KBM-7 (cell line): ENCODE data around the gene RRAS2.
A peak's percentile ranks its signal among the peaks of the same experiment; 100 is the strongest.
"Not testable (repeated sequence)": the region's sequence is repeated elsewhere in the genome, so short reads cannot be mapped to it uniquely, and the experiment has no call there.

Experiments
- DNase-seq: peaks from one replicate; pipeline ENCODE4 v3.0.0-alpha.2; 2015
- in situ Hi-C: fragments of 300-500 bp; cut with MboI; formaldehyde crosslinking; loops from 2 replicates; pipeline ENCODE4 v1.14.3; 2020; ENCODE audit warnings: low sequenced_read_pairs, low pct_unique_long_range_greater_than_20kb, mixed read lengths

RRAS2 gene

DNA sequence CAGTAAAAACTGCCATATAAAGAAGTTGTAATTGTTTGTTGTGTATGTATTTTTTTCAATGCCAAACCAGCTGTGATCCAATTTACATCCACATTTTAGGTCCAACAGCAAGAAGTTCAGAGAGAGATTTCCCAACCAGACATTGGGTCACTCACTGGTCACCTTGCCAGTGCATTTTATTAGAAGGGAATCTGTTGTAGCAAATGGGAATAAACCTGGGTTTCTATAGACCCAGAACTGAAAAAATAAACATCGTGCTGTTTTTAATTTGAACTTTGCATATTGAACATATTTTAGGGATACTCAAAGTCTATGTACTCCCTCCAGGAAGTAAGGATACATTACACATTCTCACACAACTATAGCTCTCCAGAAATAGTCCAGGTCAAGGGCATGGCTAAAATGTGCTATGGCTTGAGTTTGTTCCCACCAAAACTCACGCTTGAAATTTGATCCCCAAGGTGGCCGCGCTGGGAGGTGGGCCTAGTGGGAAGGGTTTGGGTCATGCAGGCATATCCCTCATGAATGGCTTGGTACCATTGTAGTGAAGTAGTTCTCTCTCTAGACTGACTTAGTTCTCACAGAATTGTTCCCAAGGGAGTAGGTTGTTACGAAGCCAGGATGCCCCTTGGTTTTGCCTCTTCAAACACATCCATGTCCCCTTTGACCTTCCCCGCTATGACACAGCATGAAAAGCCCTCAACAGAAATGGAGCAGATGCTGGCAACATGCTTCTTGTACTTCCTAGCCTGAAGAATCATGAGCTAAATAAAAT, 90.9 kb downstream of the RRAS2 start:
- DNase-seq: no peak
- in situ Hi-C loops: no loop called here

DNA sequence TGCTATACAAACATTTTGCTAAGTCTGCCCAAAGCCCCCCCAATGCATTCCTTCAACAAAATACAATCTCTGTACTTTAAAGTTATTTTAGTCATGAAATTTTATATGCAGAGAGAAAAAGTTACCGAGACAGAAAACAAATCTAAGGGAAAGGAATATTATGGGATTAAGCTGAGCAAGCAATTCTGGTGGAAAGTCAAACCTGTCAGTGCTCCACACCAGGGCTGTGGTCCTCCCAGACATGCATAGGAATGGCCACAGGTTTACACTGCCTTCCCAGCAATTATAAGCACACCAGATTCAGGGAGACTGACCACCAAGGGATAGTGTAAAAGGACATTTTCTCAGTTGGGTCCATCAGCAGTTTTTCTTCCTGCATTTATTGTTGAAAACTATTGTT, 92.4 kb downstream of the RRAS2 start:
- in situ Hi-C loops: no loop called here
- DNase-seq: no peak

DNA sequence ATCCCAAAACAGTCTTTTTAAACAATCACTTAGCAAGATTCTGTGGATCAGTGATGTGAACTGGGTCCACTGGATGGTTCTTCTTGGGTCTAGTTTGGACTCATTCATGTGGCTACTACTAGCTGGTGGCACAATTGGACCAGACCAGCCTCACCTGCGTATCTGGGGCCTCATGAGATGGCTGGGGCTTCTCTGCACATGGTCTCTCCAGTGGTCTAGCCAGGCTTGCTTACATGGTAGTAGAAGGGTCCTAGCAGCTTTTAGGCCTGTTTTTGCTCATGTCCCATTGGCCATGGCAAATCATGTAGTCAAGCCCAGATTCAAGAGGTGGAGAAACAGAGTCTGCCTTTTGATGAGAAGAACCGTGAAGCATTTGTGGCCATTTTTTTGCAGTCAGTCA, 94.0 kb downstream of the RRAS2 start:
- in situ Hi-C loops: no loop called here
- DNase-seq: no peak

DNA sequence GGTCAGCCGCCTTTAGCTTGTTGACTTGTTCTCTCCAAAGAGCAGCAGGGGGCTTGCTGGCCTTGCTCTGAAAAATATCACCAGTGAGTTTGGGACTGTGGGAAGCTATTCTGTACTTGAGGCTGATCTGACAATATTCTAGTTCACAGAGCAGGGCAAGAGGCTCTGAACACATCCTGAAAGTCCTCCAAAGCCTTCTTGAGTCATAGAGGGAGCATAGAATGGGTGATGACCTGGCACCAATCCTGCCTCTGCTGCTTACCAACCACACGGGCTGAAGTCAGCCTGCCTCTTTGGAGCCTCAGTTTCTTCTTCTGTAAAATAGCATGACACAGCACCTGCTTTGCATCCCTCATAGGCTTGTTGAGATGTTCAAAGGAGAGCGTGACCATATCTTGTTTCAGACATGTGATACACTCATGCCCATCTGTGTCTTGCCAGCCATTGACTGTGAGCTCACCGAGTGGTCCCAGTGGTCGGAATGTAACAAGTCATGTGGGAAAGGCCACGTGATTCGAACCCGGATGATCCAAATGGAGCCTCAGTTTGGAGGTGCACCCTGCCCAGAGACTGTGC, 96.6 kb downstream of the RRAS2 start:
- no peak for DNase-seq
- in situ Hi-C loops: no loop called here

DNA sequence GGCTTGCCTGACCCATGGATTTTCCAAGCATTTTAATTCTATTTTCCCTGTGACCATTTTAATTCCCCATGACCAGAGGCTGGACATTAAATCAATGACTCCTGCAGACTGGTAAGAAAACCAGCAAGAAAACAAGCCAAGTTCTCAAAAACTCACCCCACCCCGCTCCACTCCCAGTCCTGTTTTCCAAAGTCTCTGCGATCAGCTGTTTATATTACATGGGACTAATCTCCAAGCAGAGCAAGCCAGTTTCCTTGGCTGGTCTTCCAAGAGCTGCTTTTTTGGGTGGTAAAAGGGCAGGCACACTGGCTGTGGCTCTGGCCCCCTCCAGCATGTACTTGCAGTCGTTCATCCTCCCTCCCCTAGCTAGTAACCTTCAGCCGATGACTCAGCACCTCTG, 97.9 kb downstream of the RRAS2 start:
- no peak for DNase-seq
- in situ Hi-C loops: no loop called here

DNA sequence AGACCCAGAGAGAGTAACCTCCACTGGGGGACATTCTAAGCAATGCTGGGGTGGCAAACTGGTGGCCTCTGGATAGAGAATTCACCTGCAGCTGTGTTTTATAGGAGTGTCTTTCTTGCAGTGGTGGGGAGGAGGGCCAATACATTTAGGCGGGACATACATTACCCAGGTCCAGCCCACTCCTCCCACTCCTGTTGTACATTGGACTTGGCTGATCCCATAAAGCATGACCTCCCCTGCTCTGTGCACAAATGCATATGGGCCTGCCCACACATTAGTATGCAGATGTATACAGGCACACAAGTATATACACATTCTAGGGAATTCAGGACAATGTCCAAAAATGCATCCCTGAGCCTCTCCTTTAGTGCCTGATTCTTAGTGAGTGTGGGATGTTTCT, 99.1 kb downstream of the RRAS2 start:
- in situ Hi-C loops: no loop called here
- DNase-seq: no peak

- in situ Hi-C loops: no loop called here
- no peak for DNase-seq
Observed at GRCh38 chr11:14259186-14259784, 99.7 kb downstream of the RRAS2 start.

DNA sequence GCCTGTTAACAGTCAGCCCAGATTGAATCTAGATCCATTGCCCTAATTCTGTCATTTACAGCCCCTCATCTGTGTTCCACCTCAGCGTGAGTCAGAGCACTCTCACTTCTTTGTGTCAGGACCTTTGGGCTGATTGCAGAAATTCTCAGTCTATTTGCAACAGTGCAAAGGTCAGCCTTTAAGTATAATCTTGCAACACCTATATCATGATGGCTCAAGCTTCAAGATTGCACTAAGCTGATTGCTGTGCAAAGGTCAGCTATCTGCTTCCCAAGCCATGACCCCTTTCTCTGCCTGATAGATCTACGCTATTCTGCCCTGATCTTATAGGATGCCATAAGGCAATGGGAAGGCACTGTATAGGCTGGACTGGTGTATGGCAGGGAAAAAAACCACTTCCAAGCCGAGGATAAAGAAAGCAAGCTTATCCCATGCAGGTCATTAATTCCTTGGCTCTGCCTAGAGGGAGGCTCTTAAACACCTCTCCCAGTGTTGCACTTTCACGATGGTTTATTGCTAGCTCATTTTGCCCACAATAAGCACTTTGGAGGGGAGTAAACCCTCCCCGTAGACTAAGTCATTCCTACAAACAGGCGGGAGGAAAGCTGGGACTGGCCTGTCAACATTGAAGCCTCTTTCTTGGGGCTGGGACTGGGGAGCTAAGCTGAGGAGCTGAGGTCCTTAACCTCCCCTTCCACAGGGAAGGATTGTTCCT, 100.6 kb downstream of the RRAS2 start:
- DNase-seq: no peak
- in situ Hi-C loops: no loop called here

DNA sequence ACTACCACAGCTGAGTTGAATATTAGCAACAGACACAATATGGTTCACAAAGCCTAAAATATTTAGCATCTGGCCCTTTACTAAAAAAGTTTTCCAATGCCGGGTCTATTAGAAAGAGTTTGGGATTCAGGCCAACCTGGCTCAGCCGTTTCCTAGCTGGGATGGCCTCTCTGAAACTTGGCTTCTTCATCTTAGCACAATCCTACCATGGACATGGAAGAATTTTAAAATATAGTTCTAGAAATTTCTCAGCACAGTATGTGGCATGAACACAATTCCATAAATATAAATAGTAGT, 103.8 kb downstream of the RRAS2 start:
- in situ Hi-C loops: no loop called here
- no peak for DNase-seq

- no peak for DNase-seq
- in situ Hi-C loops: no loop called here
Observed at GRCh38 chr11:14254533-14255237, 104.3 kb downstream of the RRAS2 start.

GRCh38 chr11:14253840-14254239, 105.1 kb downstream of the RRAS2 start:
- no peak for DNase-seq
- in situ Hi-C loops: no loop called here

DNA sequence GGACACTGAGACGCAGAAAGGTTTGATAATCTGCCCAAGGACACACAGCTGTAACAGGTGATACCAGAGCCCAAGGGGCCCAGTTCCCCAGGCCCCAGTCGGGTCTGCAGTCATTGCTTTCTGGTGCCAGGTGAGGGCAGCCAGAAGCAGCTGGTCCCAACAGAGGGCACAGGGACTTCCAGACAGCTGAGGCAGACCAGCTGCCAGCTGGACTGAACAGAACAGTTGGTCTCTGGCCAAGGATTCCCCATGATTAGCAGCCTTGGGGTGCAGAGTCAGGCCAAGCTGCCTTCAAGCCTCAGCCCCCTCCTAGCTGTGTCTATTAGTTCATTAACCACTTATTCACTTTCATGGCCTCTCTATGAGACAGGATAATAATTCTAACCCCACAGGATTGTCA, 105.6 kb downstream of the RRAS2 start:
- in situ Hi-C loops: no loop called here
- no peak for DNase-seq

DNA sequence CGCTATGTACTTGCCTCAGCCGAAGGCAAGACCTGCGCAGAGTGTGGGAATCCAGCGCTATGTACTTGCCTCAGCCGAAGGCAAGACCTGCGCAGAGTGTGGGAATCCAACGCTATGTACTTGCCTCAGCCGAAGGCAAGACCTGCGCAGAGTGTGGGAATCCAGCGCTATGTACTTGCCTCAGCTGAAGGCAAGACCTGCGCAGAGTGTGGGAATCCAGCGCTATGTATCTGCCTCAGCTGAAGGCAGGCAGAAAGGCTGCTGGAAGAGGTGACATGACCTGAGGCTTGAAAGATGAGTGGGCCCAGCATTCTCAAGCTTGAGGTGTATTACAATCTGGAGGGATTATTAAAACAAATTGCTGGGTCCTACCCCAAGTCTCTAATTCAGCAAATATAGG, 106.5 kb downstream of the RRAS2 start:
- DNase-seq, in situ Hi-C loops: not testable (repeated sequence)

DNA sequence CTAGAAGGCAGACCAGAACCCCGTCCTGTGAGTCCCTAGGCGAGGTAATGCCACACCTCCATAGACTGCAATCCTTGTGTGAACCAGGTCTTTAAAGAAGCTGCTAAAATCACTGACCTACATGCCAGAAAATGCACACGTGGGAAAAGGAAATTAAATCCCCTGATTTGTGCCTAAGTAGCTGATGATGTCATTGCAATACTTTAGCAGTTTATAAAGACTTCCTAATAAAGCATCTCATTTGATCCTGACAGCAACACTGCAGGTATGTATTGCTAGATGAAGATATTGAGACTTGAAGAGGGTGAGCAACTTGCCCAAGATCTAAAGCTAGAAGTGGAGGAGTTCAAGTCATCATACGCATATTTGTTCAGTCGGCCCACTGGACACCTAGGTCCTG, 107.2 kb downstream of the RRAS2 start:
- in situ Hi-C loops: no loop called here
- no peak for DNase-seq

DNA sequence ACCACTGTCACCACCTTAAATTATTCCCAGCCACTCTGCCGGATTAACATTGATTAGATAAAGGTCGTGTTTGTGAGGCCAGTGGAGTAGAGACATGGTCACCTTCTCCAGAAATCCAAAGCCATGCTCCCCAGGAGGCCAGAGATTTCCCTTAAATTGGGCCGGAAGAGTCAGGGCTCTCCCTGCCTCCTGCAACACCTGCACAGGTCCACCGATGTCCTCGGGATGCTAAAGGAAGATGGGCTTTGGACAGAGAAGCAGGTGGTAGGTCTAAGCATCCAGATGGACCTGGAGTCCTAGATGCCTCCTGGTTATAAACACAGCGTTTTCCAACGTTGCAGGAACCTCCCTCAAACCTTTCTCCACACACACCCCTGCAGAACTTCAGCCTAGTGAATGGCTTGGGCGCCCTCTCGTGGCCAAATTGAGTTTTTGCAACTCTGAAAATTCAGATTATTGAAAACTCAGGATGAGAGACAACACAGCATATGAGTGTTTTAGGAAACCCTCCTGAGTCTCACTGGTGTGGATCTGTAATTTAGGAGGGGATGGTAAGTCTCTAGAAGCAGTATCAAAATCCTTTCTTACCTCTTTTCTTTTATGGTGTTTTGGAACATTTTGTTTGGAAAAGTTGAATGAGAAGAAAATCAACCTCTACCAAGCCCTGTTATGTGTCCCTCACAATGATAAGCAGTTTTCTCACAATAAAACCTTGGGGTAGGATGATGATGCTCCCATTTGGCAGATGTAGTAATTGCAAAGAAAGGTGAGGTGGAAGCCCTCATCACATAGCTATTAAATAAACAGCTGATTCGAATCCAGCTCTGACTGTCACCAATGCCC, 109.6 kb downstream of the RRAS2 start:
- peak; percentile 64 for DNase-seq
- in situ Hi-C loops: loop anchor here (25.0 kb wide), 2 partner anchors 287 to 462 kb away; partner anchors contain the start of gene SPON1

- DNase-seq: no peak
- in situ Hi-C loops: loop anchor here (25.0 kb wide), 2 partner anchors 286 to 461 kb away; partner anchors contain the start of gene SPON1
Observed at GRCh38 chr11:14248580-14248981, 110.4 kb downstream of the RRAS2 start.

- no peak for DNase-seq
- in situ Hi-C loops: loop anchor here (25.0 kb wide), 2 partner anchors 283 to 458 kb away; partner anchors contain the start of gene SPON1
Observed at GRCh38 chr11:14245444-14245843, 113.5 kb downstream of the RRAS2 start.

- in situ Hi-C loops: loop anchor here (25.0 kb wide), 2 partner anchors 283 to 458 kb away; partner anchors contain the start of gene SPON1
- DNase-seq: no peak
Observed at GRCh38 chr11:14244926-14245325, 114.1 kb downstream of the RRAS2 start.
